NAMALWA (cell line): Measurements from ENCODE around the gene SLC37A3.
"Not testable (repeated sequence)": the region's sequence is repeated elsewhere in the genome, so short reads cannot be mapped to it uniquely, and the experiment has no call there.

Experiments used
- DNase-seq: peaks from one replicate; pipeline ENCODE4 v3.0.0-alpha.2; 2015; ENCODE audit warnings: low spot score

SLC37A3 gene

GRCh38 chr7:140348161-140348849, 50.0 kb downstream of the SLC37A3 start:
- no peak for DNase-seq

- no peak for DNase-seq
Observed at GRCh38 chr7:140347218-140347617, 51.1 kb downstream of the SLC37A3 start.

GRCh38 chr7:140345426-140345825, 52.9 kb downstream of the SLC37A3 start:
- no peak for DNase-seq

- DNase-seq = peak; percentile 60
Observed at GRCh38 chr7:140342727-140343514, 55.4 kb downstream of the SLC37A3 start.

GRCh38 chr7:140338959-140339358, 59.4 kb downstream of the SLC37A3 start:
- not testable (repeated sequence) for DNase-seq

- no peak for DNase-seq
Observed at GRCh38 chr7:140334341-140335057, 63.8 kb downstream of the SLC37A3 start.

GRCh38 chr7:140333686-140334085, 64.6 kb downstream of the SLC37A3 start:
- no peak for DNase-seq

- DNase-seq = no peak
Observed at GRCh38 chr7:140333223-140333622, 65.1 kb downstream of the SLC37A3 start.

- DNase-seq = no peak
Observed at GRCh38 chr7:140330595-140330994, 67.7 kb downstream of the SLC37A3 start.

GRCh38 chr7:140330128-140330527, 68.2 kb downstream of the SLC37A3 start:
- DNase-seq = no peak

GRCh38 chr7:140327261-140327661, 71.1 kb downstream of the SLC37A3 start:
- no peak for DNase-seq

- DNase-seq = peak; percentile 79
Observed at GRCh38 chr7:140326116-140326928, 72.0 kb downstream of the SLC37A3 start.

GRCh38 chr7:140325600-140325999, 72.7 kb downstream of the SLC37A3 start:
- no peak for DNase-seq

- DNase-seq = no peak
Observed at GRCh38 chr7:140324714-140325113, 73.6 kb downstream of the SLC37A3 start.

GRCh38 chr7:140322759-140323158, 75.6 kb downstream of the SLC37A3 start:
- DNase-seq = no peak

GRCh38 chr7:140320078-140320477, 78.3 kb downstream of the SLC37A3 start:
- DNase-seq = not testable (repeated sequence)

- no peak for DNase-seq
Observed at GRCh38 chr7:140317999-140318398, 80.3 kb downstream of the SLC37A3 start.

GRCh38 chr7:140317597-140317996, 80.7 kb downstream of the SLC37A3 start:
- DNase-seq = no peak

- no peak for DNase-seq
Observed at GRCh38 chr7:140316165-140316661, 82.1 kb downstream of the SLC37A3 start.

- DNase-seq = no peak
Observed at GRCh38 chr7:140315498-140316164, 82.7 kb downstream of the SLC37A3 start.
